A549 (cell line): ENCODE results near the gene RBPJ. TPM values are rescaled to one million over a fixed set of nuclear protein-coding genes. Genes with fewer than 3 reads are reported as not detected.

ENCODE experiments used
- ATAC-seq, 2 experiments: fragments of 200-7000 bp in 1 of 2; fragments of >200 bp in 1 of 2; cut with Nextera tagmentation in 1 of 2; cut with Tn5 transposase in 1 of 2; 3 replicates each; pipeline versions ENCODE4 v1.8.0 to v1.9.1; 2018 to 2020; ENCODE audit warnings: mild to moderate bottlenecking in 1 of 2, moderate library complexity in 1 of 2
- CTCF ChIA-PET: fragments of 300-600 bp; sonication (Branson Sonifier 250); formaldehyde crosslinking; extraction: SDS; loops from one replicate; lab custom pipeline; 2021; ENCODE audit warnings: antibody characterized with exemption, inconsistent platforms; lab: Yijun Ruan, JAX
- POLR2A ChIA-PET: fragments of 350-600 bp; formaldehyde crosslinking; extraction: SDS; loops from one replicate; lab custom pipeline; 2021; ENCODE audit warnings: antibody characterized with exemption, inconsistent platforms; lab: Yijun Ruan, JAX
- DNase-seq, 2 experiments: peaks; one replicate each; pipeline versions ENCODE4 v3.0.0 to v3.0.0-alpha.2; 2011 to 2016; ENCODE audit warnings: low read depth in 1 of 2, low spot score in 1 of 2
- FAIRE-seq: peaks from 2 replicates; lab custom pipeline; 2011; peaks lifted over from hg19 to GRCh38; lab: Jason Lieb, UNC
- H3K27ac ChIP-seq, 2 experiments: fragments of >200 bp; sonication (Bioruptor Twin); formaldehyde crosslinking; 3 replicates each; pipeline ENCODE4 v1.5.1; 2016 to 2017
- H3K4me1 ChIP-seq: fragments of >200 bp; sonication (Bioruptor Twin); formaldehyde crosslinking; 3 replicates; pipeline ENCODE4 v1.6.1; 2016
- H3K4me2 ChIP-seq: fragments of >200 bp; sonication (Bioruptor Twin); formaldehyde crosslinking; 3 replicates; pipeline ENCODE4 v1.6.1; 2016
- H3K4me3 ChIP-seq: fragments of >200 bp; sonication (Bioruptor Twin); formaldehyde crosslinking; 3 replicates; pipeline ENCODE4 v1.5.1; 2016
- H3K9me3 ChIP-seq: fragments of >200 bp; sonication (Bioruptor Twin); formaldehyde crosslinking; 3 replicates; pipeline ENCODE4 v1.6.1; 2016
- CBX8 ChIP-seq: fragments of 200-600 bp; sonication (generic); IDR thresholded peaks from 2 replicates; pipeline ENCODE4 v1.6.1; 2016
- EHF ChIP-seq: fragments of 250-450 bp; sonication (Bioruptor Pico); IDR thresholded peaks from 2 replicates; pipeline ENCODE4 v1.5.0; 2020; ENCODE audit warnings: mild to moderate bottlenecking
- EHMT2 ChIP-seq: fragments of 200-600 bp; sonication (generic); IDR thresholded peaks from 2 replicates; pipeline ENCODE4 v1.6.1; 2016; ENCODE audit warnings: antibody characterized with exemption, low read depth, mild to moderate bottlenecking, moderate library complexity
- GATA3 ChIP-seq: IDR thresholded peaks from 2 replicates; pipeline ENCODE4 v1.6.1; 2012; ENCODE audit warnings: borderline replicate concordance
- KDM1A ChIP-seq: fragments of 200-600 bp; sonication (generic); IDR thresholded peaks from 2 replicates; pipeline ENCODE4 v1.6.1; 2016; ENCODE audit warnings: low read depth, mild to moderate bottlenecking
- MAZ ChIP-seq: fragments of 150-350 bp; IDR thresholded peaks from 2 replicates; pipeline ENCODE4 v1.6.1; 2014; ENCODE audit warnings: antibody characterized with exemption, low read depth, low read length, borderline replicate concordance
- NR3C1 ChIP-seq: fragments of >200 bp; sonication (Bioruptor Twin); formaldehyde crosslinking; IDR thresholded peaks from 3 replicates; pipeline ENCODE4 v1.6.1; 2017
- PBX3 ChIP-seq: IDR thresholded peaks from 2 replicates; pipeline ENCODE4 v1.6.1; 2012
- PHF8 ChIP-seq: fragments of 200-600 bp; sonication (generic); IDR thresholded peaks from 2 replicates; pipeline ENCODE4 v1.6.1; 2016; ENCODE audit warnings: low read depth, mild to moderate bottlenecking, antibody characterized with exemption, moderate library complexity, borderline replicate concordance
- POLR2A ChIP-seq: IDR thresholded peaks from 2 replicates; pipeline ENCODE4 v1.6.1; 2012; ENCODE audit warnings: mild to moderate bottlenecking, low read length
- RCOR1 ChIP-seq: fragments of 150-350 bp; IDR thresholded peaks from 2 replicates; pipeline ENCODE4 v1.6.1; 2014; ENCODE audit warnings: antibody characterized with exemption, low read length, low read depth
- REST ChIP-seq: fragments of 200-600 bp; sonication (generic); IDR thresholded peaks from 2 replicates; pipeline ENCODE4 v1.6.1; 2016; ENCODE audit warnings: antibody characterized with exemption, mild to moderate bottlenecking, moderate library complexity
- RFX5 ChIP-seq: fragments of 450-650 bp; IDR thresholded peaks from 2 replicates; pipeline ENCODE4 v1.7.1; 2014; ENCODE audit warnings: antibody characterized with exemption, mild to moderate bottlenecking, moderate library complexity
- SMC3 ChIP-seq: fragments of >200 bp; sonication (Bioruptor Twin); formaldehyde crosslinking; IDR thresholded peaks from 3 replicates; pipeline ENCODE4 v1.6.1; 2018; ENCODE audit warnings: inconsistent platforms
- TP53 ChIP-seq: fragments of 250-450 bp; sonication (Bioruptor Pico); IDR thresholded peaks from 2 replicates; pipeline ENCODE4 v1.5.0; 2021; ENCODE audit warnings: mild to moderate bottlenecking, moderate library complexity
- WGBS: methylation state at CpG from one replicate; pipeline ENCODE4 v1.1.6; 2017; ENCODE audit errors: missing lambda C conversion rate; 5-methylcytosine and 5-hydroxymethylcytosine counted together
- polyA plus RNA-seq, 4 experiments: library from polyadenylated mRNA; depleted of rRNA in 3 of 4; stranded (reverse); fragments of >200 nt; fragmentation: RNase III in 1 of 4; extraction: RNeasy Plus Mini Kit Qiagen cat#74134 plus additional on column Dnase treatment in 1 of 4; gene quantifications; 2 replicates in 3 of 4; 3 replicates in 1 of 4; pipeline ENCODE4 v1.2.3, GENCODE V29; 2011 to 2017
- TF ChIP-seq, protein P1 (sequence below): fragments of 150-350 bp; IDR thresholded peaks from 2 replicates; pipeline ENCODE4 v1.6.1; 2014; ENCODE audit warnings: low read depth, mild to moderate bottlenecking, low read length

RBPJ gene
- polyA plus RNA-seq, 2 of the 4 experiments (the other 2 are of a cell fraction), result 16.5 to 37.1 TPM

- TF ChIP-seq TP53 (CRISPR knock-in tag) (no peak), REST (peak; percentile 83), KDM1A (no peak), RFX5 (no peak), CBX8 (no peak)
Observed at GRCh38 chr4:26319467-26319948, 1.3 kb upstream of the RBPJ start (continued).

DNA sequence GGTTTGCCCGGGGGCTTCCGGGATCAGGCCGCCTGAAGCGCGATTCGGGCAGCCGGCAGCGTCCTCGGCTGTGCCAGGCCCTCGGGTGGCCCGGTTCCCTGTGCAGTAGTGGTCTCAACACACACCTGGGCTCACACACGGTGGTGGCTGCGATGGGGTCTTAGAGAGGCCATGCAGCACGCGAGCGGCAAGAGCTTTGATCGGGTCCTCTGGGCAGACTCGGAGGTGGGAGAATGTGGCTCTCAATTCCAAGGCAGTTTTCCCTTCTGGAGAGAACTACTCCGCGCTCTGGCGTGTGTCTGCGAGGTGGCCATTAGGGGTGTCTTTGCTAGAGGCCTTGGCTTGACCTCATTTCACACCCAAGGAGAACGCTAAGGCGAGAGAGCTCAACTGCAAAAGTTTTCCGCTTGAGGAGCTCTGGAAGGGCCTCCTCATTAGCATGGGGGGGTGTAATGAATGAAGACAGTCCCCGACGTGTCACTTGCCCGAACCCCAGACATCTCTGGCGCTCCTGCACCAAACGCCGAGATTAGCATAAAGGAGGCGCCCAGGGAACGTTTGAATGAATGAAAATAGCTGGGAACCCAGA lies 771 bp upstream of the RBPJ start:
- Histone ChIP-seq H3K4me2 (peak overlapping the region; percentile 70), H3K9me3 (no peaks in the 10 kb centered on the region), H3K4me1 (peaks cover 14% of the 10 kb centered on the region; the same call in 2 of the 3 replicates), H3K4me3 (peak overlapping the region; percentile 71), H3K27ac (peak overlapping the region; percentile 96 to 99)
- FAIRE-seq (no peak), DNase-seq (peak in 1 of 2 experiments; percentile 12), ATAC-seq (peak; percentile 52 to 57)
- WGBS, result 1% methylated on average over 26 of the region's 33 CpGs
- ChIA-PET POLR2A (interaction anchor here (0.9 kb wide), 2 partner anchors 10 to 264 kb away, joined by 3 to 4 read pairs; partner anchors contain the start of gene TBC1D19), CTCF (interaction anchor here (2.9 kb wide), 1 partner anchor 331 kb away, joined by 9 read pairs; no protein-coding TSS in a partner anchor)
- peak; percentile 50 for TF ChIP-seq PHF8
- TF ChIP-seq EHMT2, result no peak

GRCh38 chr4:26321373-26322221 lies 783 bp downstream of the RBPJ start:
- DNase-seq (peak; percentile 5 to 9), FAIRE-seq (no peak), ATAC-seq (no peak)
- 3% methylated on average over 38 of the region's 52 CpGs for WGBS
- Histone ChIP-seq H3K9me3 (no peaks in the 10 kb centered on the region), H3K27ac (peak overlapping the region; percentile 96 to 99), H3K4me1 (peaks cover 14% of the 10 kb centered on the region; the same call in 2 of the 3 replicates), H3K4me3 (peak overlapping the region; percentile 71), H3K4me2 (peak overlapping the region; percentile 89)
- ChIA-PET POLR2A (no interaction called here), CTCF (interaction anchor here (2.9 kb wide), 1 partner anchor 333 kb away, joined by 9 read pairs; no protein-coding TSS in a partner anchor)
- TF ChIP-seq, protein P1, sequence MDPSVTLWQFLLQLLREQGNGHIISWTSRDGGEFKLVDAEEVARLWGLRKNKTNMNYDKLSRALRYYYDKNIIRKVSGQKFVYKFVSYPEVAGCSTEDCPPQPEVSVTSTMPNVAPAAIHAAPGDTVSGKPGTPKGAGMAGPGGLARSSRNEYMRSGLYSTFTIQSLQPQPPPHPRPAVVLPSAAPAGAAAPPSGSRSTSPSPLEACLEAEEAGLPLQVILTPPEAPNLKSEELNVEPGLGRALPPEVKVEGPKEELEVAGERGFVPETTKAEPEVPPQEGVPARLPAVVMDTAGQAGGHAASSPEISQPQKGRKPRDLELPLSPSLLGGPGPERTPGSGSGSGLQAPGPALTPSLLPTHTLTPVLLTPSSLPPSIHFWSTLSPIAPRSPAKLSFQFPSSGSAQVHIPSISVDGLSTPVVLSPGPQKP, result no peak
- no peak for TF ChIP-seq EHF (CRISPR knock-in tag)
- no peak for TF ChIP-seq GATA3
- TF ChIP-seq CBX8, result no peak
- no peak for TF ChIP-seq RCOR1
- no peak for TF ChIP-seq MAZ
- TF ChIP-seq REST, result no peak
- no peak for TF ChIP-seq PBX3
- TF ChIP-seq TP53 (CRISPR knock-in tag), result no peak
- no peak for TF ChIP-seq POLR2A
- TF ChIP-seq NR3C1, result no peak
- no peak for TF ChIP-seq SMC3
